Colonic mucosa (tissue), 4 donors: ENCODE results near the gene ADGRB3. TPM values are rescaled to one million over a fixed set of nuclear protein-coding genes. Genes with fewer than 3 reads are reported as not detected.

Experiments
- DNase-seq: peaks from one replicate; pipeline ENCODE4 v3.0.0-alpha.2; 2020
- H3K27ac ChIP-seq: fragments of 200-600 bp; one replicate; pipeline ENCODE4 v1.8.0; 2021
- H3K27me3 ChIP-seq: fragments of 200-600 bp; one replicate; pipeline ENCODE4 v1.8.0; 2021
- H3K36me3 ChIP-seq: fragments of 200-600 bp; one replicate; pipeline ENCODE4 v1.8.0; 2021
- H3K4me1 ChIP-seq: fragments of 200-600 bp; one replicate; pipeline ENCODE4 v1.8.0; 2021; ENCODE audit warnings: mild to moderate bottlenecking
- H3K4me3 ChIP-seq: fragments of 200-600 bp; one replicate; pipeline ENCODE4 v1.8.0; 2021
- H3K9ac ChIP-seq, 2 donors: one replicate each; pipeline ENCODE4 v1.7.0; 2013; ENCODE audit warnings: control low read depth in 2 of 2, low read depth in 2 of 2, low read length in 2 of 2
- H3K9me3 ChIP-seq: fragments of 200-600 bp; one replicate; pipeline ENCODE4 v1.8.0; 2021
- intact Hi-C: fragments of 100-400 bp; cut with DNase I; formaldehyde crosslinking; loops from one replicate; pipeline ENCODE4 v1.14.1; 2022
- total RNA-seq, 2 donors: library from RNA; stranded (reverse); fragmentation: NEBNext Ultra II Directional in 1 of 2; extraction: Animal tissue kit (Norgen Biotek cat#: 25700) in 1 of 2; gene quantifications; one replicate each; pipeline ENCODE4 v1.2.1, GENCODE V29; 2021
- TF ChIP-seq, protein P1 (sequence below): fragments of 200-600 bp; IDR thresholded peaks from one replicate; pipeline ENCODE4 v1.8.0; 2022; ENCODE audit warnings: antibody characterized with exemption, mild to moderate bottlenecking
- donor health status: healthy.
- donor health status: DM: no; HTN: no; CAD: no.
- donor health status: DM: no; HTN: no; CAD: no.

The ADGRB3 gene
- under 1 TPM; 0.42 to 0.98 TPM for total RNA-seq

- no peaks in the 10 kb centered on the region for H3K4me1 ChIP-seq
- peaks cover 7% of the 10 kb centered on the region for H3K27me3 ChIP-seq
- H3K4me3 ChIP-seq = peak within 1 kb of the TSS; percentile 38
- H3K9ac ChIP-seq = peak within 1 kb of the TSS; percentile 43 to 62
- DNase-seq = peak; percentile 62
- intact Hi-C loops = loop anchor here (10.0 kb wide), 1 partner anchor 330 kb away; no protein-coding TSS in a partner anchor
- H3K9me3 ChIP-seq = no peaks in the 10 kb centered on the region
- H3K27ac ChIP-seq = no peak within 1 kb of the TSS
- no peaks in the 10 kb centered on the region for H3K36me3 ChIP-seq
- TF ChIP-seq, protein P1, sequence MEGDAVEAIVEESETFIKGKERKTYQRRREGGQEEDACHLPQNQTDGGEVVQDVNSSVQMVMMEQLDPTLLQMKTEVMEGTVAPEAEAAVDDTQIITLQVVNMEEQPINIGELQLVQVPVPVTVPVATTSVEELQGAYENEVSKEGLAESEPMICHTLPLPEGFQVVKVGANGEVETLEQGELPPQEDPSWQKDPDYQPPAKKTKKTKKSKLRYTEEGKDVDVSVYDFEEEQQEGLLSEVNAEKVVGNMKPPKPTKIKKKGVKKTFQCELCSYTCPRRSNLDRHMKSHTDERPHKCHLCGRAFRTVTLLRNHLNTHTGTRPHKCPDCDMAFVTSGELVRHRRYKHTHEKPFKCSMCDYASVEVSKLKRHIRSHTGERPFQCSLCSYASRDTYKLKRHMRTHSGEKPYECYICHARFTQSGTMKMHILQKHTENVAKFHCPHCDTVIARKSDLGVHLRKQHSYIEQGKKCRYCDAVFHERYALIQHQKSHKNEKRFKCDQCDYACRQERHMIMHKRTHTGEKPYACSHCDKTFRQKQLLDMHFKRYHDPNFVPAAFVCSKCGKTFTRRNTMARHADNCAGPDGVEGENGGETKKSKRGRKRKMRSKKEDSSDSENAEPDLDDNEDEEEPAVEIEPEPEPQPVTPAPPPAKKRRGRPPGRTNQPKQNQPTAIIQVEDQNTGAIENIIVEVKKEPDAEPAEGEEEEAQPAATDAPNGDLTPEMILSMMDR = no peak
Measured at GRCh38 chr6:68634726-68635411, at the start of gene ADGRB3. Gene ADGRB3, plus strand, starts transcription at chr6:68635282. Its CDS starts 3,394 bp downstream, at chr6:68638676.

GRCh38 chr6:68593558-68593957, 41.5 kb upstream of the ADGRB3 start:
- Histone ChIP-seq H3K36me3 (no peaks in the 10 kb centered on the region), H3K4me1 (no peaks in the 10 kb centered on the region), H3K4me3 (no peak overlapping the region), H3K27me3 (no peaks in the 10 kb centered on the region), H3K9me3 (no peaks in the 10 kb centered on the region), H3K27ac (no peak overlapping the region), H3K9ac (no peak overlapping the region)
- TF ChIP-seq, protein P1 = no peak
- intact Hi-C loops = no loop called here
- DNase-seq = no peak

DNA sequence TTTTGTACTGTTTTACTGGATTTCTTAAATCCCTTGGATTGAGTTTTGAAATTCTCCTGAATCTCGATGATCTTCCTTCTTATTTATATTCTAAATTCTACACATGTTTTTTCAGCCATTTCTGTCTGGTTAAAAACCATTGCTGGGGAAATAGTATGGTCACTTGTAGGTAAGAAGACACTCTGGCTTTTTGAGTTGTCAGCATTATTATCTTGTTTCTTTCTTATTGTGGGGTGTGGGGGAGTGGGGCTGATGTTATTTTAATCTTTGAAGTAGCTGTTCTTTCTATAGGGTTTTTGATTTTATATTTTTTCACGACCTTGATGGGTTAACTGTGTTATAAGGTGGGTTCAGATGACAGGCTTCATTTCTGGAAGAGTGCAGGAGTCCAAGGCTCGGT, 37.4 kb upstream of the ADGRB3 start:
- Histone ChIP-seq H3K27ac (no peak overlapping the region), H3K36me3 (no peaks in the 10 kb centered on the region), H3K9me3 (no peaks in the 10 kb centered on the region), H3K4me1 (no peaks in the 10 kb centered on the region), H3K27me3 (no peaks in the 10 kb centered on the region), H3K4me3 (no peak overlapping the region), H3K9ac (no peak overlapping the region)
- TF ChIP-seq, protein P1 = no peak
- DNase-seq = no peak
- intact Hi-C loops = no loop called here

- Histone ChIP-seq H3K27me3 (no peaks in the 10 kb centered on the region), H3K4me3 (no peak overlapping the region), H3K27ac (no peak overlapping the region), H3K4me1 (no peaks in the 10 kb centered on the region), H3K36me3 (no peaks in the 10 kb centered on the region), H3K9me3 (no peaks in the 10 kb centered on the region), H3K9ac (no peak overlapping the region)
- TF ChIP-seq, protein P1 = no peak
- DNase-seq = no peak
- intact Hi-C loops = no loop called here
Measured at GRCh38 chr6:68615938-68616337, 19.1 kb upstream of the ADGRB3 start.

DNA sequence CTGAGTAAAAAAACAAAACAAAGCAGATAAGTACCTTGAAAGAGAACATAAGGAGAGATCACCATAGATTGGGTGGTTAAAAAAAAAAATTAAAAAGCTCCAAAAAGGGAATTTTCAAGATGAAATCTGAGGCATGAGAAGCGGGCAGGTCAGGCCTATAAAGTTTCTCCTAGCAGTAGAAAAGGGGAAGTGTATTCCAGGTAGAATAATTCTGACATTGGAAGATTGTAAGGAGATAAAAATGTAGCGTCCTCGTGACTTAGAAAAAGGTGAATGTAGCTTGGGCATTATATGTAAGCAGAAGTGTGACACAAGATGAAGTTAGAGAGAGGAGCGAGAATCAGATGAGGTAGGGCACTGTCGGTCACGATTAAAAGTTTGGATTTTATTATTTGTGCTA, 9.1 kb upstream of the ADGRB3 start:
- Histone ChIP-seq H3K9ac (no peak overlapping the region), H3K4me3 (no peak overlapping the region), H3K9me3 (no peaks in the 10 kb centered on the region), H3K36me3 (no peaks in the 10 kb centered on the region), H3K4me1 (no peaks in the 10 kb centered on the region), H3K27ac (no peak overlapping the region), H3K27me3 (no peaks in the 10 kb centered on the region)
- TF ChIP-seq, protein P1 = no peak
- DNase-seq = no peak
- intact Hi-C loops = no loop called here
